ACC112 (cell line): ENCODE data around the gene PIK3C2G.

Experiments
- H2AFZ ChIP-seq: fragments of 200-600 bp; sonication (generic); one replicate; pipeline ENCODE4 v1.6.0; 2017; ENCODE audit warnings: antibody characterized with exemption, low read length; ENCODE audit not compliant: unreplicated experiment
- H3K27ac ChIP-seq: fragments of 200-600 bp; sonication (generic); 2 replicates; pipeline ENCODE4 v1.5.1; 2014; ENCODE audit warnings: low read depth, mild to moderate bottlenecking, antibody characterized with exemption, low read length, moderate library complexity
- H3K27me3 ChIP-seq: fragments of 200-600 bp; sonication (generic); 2 replicates; pipeline ENCODE4 v1.6.1; 2014; ENCODE audit warnings: mild to moderate bottlenecking, antibody characterized with exemption, low read length, moderate library complexity, mixed read lengths; ENCODE audit not compliant: insufficient read depth
- H3K36me3 ChIP-seq: fragments of 200-600 bp; sonication (generic); 2 replicates; pipeline ENCODE4 v1.6.1; 2016; ENCODE audit warnings: mild to moderate bottlenecking, antibody characterized with exemption, low read length, moderate library complexity, mixed read lengths; ENCODE audit not compliant: insufficient read depth
- H3K4me1 ChIP-seq: fragments of 200-600 bp; sonication (generic); one replicate; pipeline ENCODE4 v1.6.1; 2016; ENCODE audit warnings: low read length, mixed read lengths; ENCODE audit not compliant: insufficient read depth, unreplicated experiment, control insufficient read depth
- H3K4me3 ChIP-seq: fragments of 200-600 bp; sonication (generic); 2 replicates; pipeline ENCODE4 v1.5.1; 2014; ENCODE audit warnings: mild to moderate bottlenecking, low read depth, low read length
- H3K79me2 ChIP-seq: fragments of 200-600 bp; sonication (generic); one replicate; pipeline ENCODE4 v1.6.0; 2016; ENCODE audit warnings: low read length; ENCODE audit not compliant: control insufficient read depth, unreplicated experiment, insufficient read depth

PIK3C2G gene

DNA sequence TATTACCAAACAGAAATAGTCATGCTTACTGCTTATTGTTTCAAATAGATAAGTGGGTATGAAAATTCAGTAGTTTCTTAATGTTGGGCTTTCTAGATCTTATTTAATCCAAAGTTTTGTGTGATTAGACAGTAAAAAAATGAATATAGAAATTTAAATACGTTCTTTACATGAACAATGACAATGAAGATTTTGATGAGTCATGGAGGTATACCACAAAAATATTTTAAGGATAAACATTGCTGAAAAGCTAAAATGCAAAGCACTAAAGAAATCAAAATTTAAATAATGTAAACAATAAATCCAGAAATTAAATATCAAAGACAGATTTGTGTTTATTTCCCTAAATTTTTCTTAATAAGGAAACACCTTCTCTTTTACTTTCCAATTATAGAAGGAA, 78.3 kb downstream of the PIK3C2G start:
- Histone ChIP-seq H3K4me1 (peaks cover 8% of the 10 kb centered on the region), H3K79me2 (no peaks in the 10 kb centered on the region), H3K27me3 (no peaks in the 10 kb centered on the region), H3K27ac (no peak overlapping the region), H3K4me3 (no peak overlapping the region), H2AFZ (peak overlapping the region; percentile 36), H3K36me3 (no peaks in the 10 kb centered on the region)

DNA sequence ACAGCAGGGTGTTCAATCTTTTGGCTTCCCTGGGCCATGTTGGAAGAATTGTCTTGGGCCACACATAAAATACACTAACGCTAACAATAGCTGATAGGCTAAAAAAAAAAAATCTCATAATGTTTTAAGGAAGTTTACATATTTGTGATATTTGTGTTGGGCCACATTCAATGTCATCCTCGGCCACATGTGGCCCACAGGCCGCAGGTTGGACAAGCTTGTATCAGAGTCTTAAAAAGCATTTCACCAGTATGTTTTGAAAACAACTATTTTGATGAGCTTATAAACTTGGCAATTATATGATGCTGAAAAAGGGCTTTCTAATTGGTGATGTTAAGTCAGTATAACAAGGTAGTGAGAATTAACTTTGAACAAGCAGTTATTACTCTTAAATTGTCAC, 78.9 kb downstream of the PIK3C2G start:
- no peak overlapping the region for H2AFZ ChIP-seq
- no peaks in the 10 kb centered on the region for H3K27me3 ChIP-seq
- H3K4me1 ChIP-seq: peaks cover 8% of the 10 kb centered on the region
- H3K4me3 ChIP-seq: no peak overlapping the region
- no peak overlapping the region for H3K27ac ChIP-seq
- H3K79me2 ChIP-seq: no peaks in the 10 kb centered on the region
- no peaks in the 10 kb centered on the region for H3K36me3 ChIP-seq

- no peaks in the 10 kb centered on the region for H3K27me3 ChIP-seq
- no peak overlapping the region for H2AFZ ChIP-seq
Observed at GRCh38 chr12:18340786-18341185, 79.5 kb downstream of the PIK3C2G start.

DNA sequence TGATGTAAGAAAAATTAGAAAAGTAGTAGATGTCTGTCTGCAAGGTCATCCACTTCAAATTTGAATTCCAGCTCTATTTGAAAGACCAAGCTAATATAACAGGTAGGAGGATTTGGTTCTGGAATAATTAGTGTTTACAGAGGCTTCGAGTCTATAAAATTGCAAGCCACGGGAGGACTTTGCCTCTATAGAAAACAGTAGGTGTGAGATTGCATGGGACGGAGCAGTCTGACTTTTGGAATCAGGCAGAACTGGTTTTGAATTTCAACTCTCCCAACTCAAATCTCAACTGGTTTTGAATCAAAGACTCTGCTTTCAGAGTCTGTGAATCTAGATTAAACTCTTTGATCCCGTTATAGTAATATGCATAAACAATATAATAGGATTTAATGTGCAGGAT, 82.4 kb downstream of the PIK3C2G start:
- Histone ChIP-seq H2AFZ (no peak overlapping the region), H3K4me1 (peaks cover 8% of the 10 kb centered on the region), H3K27ac (no peak overlapping the region), H3K79me2 (no peaks in the 10 kb centered on the region), H3K36me3 (no peaks in the 10 kb centered on the region), H3K4me3 (no peak overlapping the region), H3K27me3 (no peaks in the 10 kb centered on the region)

More at GRCh38 chr12:18340786-18341185, 79.5 kb downstream of the PIK3C2G start:
- H3K4me3 ChIP-seq: no peak overlapping the region
- H3K36me3 ChIP-seq: no peaks in the 10 kb centered on the region
- H3K27ac ChIP-seq: no peak overlapping the region
- peaks cover 8% of the 10 kb centered on the region for H3K4me1 ChIP-seq
- H3K79me2 ChIP-seq: no peaks in the 10 kb centered on the region

DNA sequence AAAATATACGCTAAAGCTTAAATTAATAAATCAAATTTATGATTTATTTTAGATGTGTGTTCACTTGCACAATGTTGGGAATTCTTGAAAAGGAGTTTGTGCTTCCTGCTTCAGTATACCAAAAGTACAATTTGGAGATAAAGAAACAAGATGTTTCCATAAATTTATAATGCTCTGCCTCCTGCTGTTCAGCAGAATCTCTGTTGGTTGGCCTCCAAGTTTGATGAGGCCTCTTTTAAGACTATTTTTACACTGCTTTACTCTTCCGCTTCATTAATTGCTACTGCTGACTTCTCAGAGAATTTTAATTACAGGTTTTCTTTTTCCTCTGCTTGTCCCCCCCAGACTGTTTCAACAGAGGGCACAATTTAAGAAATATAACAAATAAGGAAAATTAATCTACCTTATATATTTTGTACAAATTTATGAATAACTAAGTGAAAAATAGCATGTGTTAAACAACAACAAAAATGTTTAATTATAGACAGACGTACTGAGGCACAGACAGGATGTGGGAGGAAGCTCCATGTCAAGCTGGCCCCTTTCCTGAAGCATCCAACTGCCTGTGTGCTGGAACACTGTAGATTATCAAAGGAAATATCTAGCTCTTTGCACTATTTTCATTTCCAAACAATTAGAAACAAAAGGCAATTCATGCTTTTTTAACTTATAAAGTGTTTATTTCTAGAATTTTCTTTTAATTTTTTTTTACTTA, 83.9 kb downstream of the PIK3C2G start:
- Histone ChIP-seq H3K79me2 (no peaks in the 10 kb centered on the region), H3K27me3 (no peaks in the 10 kb centered on the region), H2AFZ (no peak overlapping the region), H3K4me3 (peak overlapping the region; percentile 45; the same call in 1 of the 2 replicates), H3K27ac (no peak overlapping the region), H3K36me3 (no peaks in the 10 kb centered on the region), H3K4me1 (peaks cover 2% of the 10 kb centered on the region)

- Histone ChIP-seq H3K79me2 (no peaks in the 10 kb centered on the region), H3K4me1 (no peaks in the 10 kb centered on the region), H2AFZ (no peak overlapping the region), H3K27ac (no peak overlapping the region), H3K27me3 (no peaks in the 10 kb centered on the region), H3K4me3 (no peak overlapping the region), H3K36me3 (no peaks in the 10 kb centered on the region)
Observed at GRCh38 chr12:18352312-18352711, 91.0 kb downstream of the PIK3C2G start.

- Histone ChIP-seq H3K36me3 (no peaks in the 10 kb centered on the region), H3K27me3 (no peaks in the 10 kb centered on the region), H3K4me1 (no peaks in the 10 kb centered on the region), H3K4me3 (no peak overlapping the region), H2AFZ (no peak overlapping the region), H3K79me2 (no peaks in the 10 kb centered on the region), H3K27ac (no peak overlapping the region)
Observed at GRCh38 chr12:18355429-18355828, 94.1 kb downstream of the PIK3C2G start.

- no peak overlapping the region for H3K27ac ChIP-seq
- H3K4me1 ChIP-seq: no peaks in the 10 kb centered on the region
- H3K36me3 ChIP-seq: no peaks in the 10 kb centered on the region
- no peak overlapping the region for H3K4me3 ChIP-seq
- no peak overlapping the region for H2AFZ ChIP-seq
- H3K79me2 ChIP-seq: no peaks in the 10 kb centered on the region
- no peaks in the 10 kb centered on the region for H3K27me3 ChIP-seq
Observed at GRCh38 chr12:18358077-18358476, 96.8 kb downstream of the PIK3C2G start.

DNA sequence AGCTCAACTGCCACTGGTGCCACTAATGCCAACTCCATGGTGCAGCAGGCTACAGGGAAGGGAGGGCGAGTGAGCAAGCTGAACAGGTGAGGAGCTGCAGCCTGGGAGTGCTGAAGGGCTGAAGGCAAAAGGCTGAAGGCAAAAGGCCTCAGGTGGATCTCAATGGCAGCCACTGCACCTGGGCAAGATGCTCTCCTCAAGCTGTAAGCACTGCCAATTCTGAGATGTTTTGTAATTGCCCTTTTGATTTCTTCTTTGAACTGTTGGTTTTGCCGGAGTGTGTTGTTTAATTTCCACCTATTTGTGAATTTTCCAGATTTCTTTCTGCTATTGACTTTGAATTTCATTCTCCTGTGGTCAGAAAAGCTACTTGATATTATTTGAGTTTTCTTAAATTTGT, 97.6 kb downstream of the PIK3C2G start:
- Histone ChIP-seq H3K79me2 (no peaks in the 10 kb centered on the region), H3K4me1 (no peaks in the 10 kb centered on the region), H3K4me3 (no peak overlapping the region), H3K27me3 (no peaks in the 10 kb centered on the region), H3K36me3 (no peaks in the 10 kb centered on the region), H3K27ac (no peak overlapping the region), H2AFZ (no peak overlapping the region)

DNA sequence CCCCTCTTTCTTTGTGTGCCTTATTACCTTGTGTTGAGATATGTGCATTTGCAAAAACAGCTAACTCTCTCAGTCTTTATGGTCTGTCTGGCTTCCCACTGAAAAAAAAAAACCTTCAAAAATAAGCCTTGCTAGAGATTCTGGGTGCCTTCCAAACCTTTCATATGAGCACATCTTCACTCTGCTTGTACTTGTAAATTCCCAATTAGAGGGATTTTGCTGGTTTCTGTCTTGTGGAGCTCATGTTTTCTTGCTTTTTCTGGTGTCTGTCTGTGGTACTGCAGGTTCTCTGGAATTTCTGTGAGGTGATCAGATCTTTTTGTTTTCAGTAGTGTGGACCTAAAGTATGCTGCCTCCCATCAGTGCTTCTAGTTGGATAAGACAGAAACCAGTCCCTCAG, 100.1 kb downstream of the PIK3C2G start:
- H3K36me3 ChIP-seq: no peaks in the 10 kb centered on the region
- no peaks in the 10 kb centered on the region for H3K79me2 ChIP-seq
- no peak overlapping the region for H2AFZ ChIP-seq
- H3K27me3 ChIP-seq: no peaks in the 10 kb centered on the region
- no peaks in the 10 kb centered on the region for H3K4me1 ChIP-seq
- H3K4me3 ChIP-seq: no peak overlapping the region
- H3K27ac ChIP-seq: no peak overlapping the region

- Histone ChIP-seq H3K4me3 (no peak overlapping the region), H3K4me1 (no peaks in the 10 kb centered on the region), H3K36me3 (no peaks in the 10 kb centered on the region), H3K79me2 (no peaks in the 10 kb centered on the region), H3K27me3 (no peaks in the 10 kb centered on the region), H2AFZ (no peak overlapping the region), H3K27ac (no peak overlapping the region)
Observed at GRCh38 chr12:18363321-18363720, 102.0 kb downstream of the PIK3C2G start.
